Pancreas (tissue), 10 donors: ENCODE measurements around the gene CD3D. TPM values are rescaled to one million over a fixed set of nuclear protein-coding genes. Genes with fewer than 3 reads are reported as not detected.

ENCODE experiments used
- ATAC-seq, 4 donors: fragments of 200-7000 bp; cut with Tn5 transposase; one replicate each; pipeline versions ENCODE4 v1.8.0 to v1.9.1; 2020; ENCODE audit warnings: mild to moderate bottlenecking in 4 of 4, moderate library complexity in 4 of 4
- DNase-seq, 6 donors: peaks; one replicate each; pipeline ENCODE4 v3.0.0-alpha.2; 2020
- FAIRE-seq: peaks from 2 replicates; lab custom pipeline; 2012; peaks lifted over from hg19 to GRCh38; lab: Jason Lieb, UNC
- H3K27ac ChIP-seq, 4 donors: fragments of 200-600 bp; sonication (generic); 1 replicate in 3 of 4; 2 replicates in 1 of 4; pipeline versions ENCODE4 v1.5.0 to v1.8.0; 2020
- H3K27me3 ChIP-seq, 4 donors: fragments of 200-600 bp; one replicate each; pipeline ENCODE4 v1.8.0; 2021
- H3K36me3 ChIP-seq, 3 donors: fragments of 200-600 bp; sonication (generic) in 1 of 3; one replicate each; pipeline versions ENCODE4 v1.5.0 to v1.8.0; 2020 to 2021
- H3K4me1 ChIP-seq, 3 donors: fragments of 200-600 bp; one replicate each; pipeline ENCODE4 v1.8.0; 2021
- H3K4me3 ChIP-seq, 4 donors: fragments of 200-600 bp; sonication (generic) in 2 of 4; one replicate each; pipeline versions ENCODE4 v1.5.0 to v1.8.0; 2020 to 2021
- H3K9me3 ChIP-seq, 4 donors: fragments of 200-600 bp; one replicate each; pipeline ENCODE4 v1.8.0; 2021
- CTCF ChIP-seq, 4 donors: fragments of 200-600 bp; sonication (generic) in 3 of 4; IDR thresholded peaks; one replicate each; pipeline versions ENCODE4 v1.5.0 to v1.8.0; 2021; ENCODE audit warnings: antibody characterized with exemption in 4 of 4
- WGBS, 2 donors: extraction: QIAGEN DNeasy Blood & Tissue Kit; methylation state at CpG; one replicate each; pipeline ENCODE4 v1.1.7; 2013; 5-methylcytosine and 5-hydroxymethylcytosine counted together
- intact Hi-C, 3 donors: fragments of 100-400 bp; cut with DNase I; formaldehyde crosslinking; loops; one replicate each; pipeline versions ENCODE4 v1.11.1 to v1.14.2; 2022
- polyA plus RNA-seq, 2 donors: library from polyadenylated mRNA; stranded (reverse); fragments of 200-250 nt; gene quantifications; one replicate each; pipeline ENCODE4 v1.2.3, GENCODE V29; 2013
- total RNA-seq, 6 donors: library from RNA; stranded (reverse); fragmentation: NEBNext Ultra II Directional in 4 of 6; extraction: Animal tissue kit (Norgen Biotek cat#: 25700) in 4 of 6; gene quantifications; one replicate each; pipeline versions ENCODE4 v1.2.1 to v1.2.4, GENCODE V29; 2021 to 2023
- donor health status: healthy with polysubstance abuse.
- donor health status: DM: no; HTN: no; CAD: no; lungs with moderate emphysema.
- donor health status: DM: no; HTN: no; CAD: no.
- donor health status: control.
- donor health status: control.
- donor health status: Bipolar disorder and iron deficiency.
- donor health status: DM: yes; HTN: yes; CAD: no.
- donor health status: DM: no; HTN: no; CAD: no.
- donor health status: DM: no; HTN: no; CAD: no.
- donor health status: DM: yes; HTN: yes; CAD: no.

Gene CD3D
- total and polyA plus RNA-seq, 8 donors = 0.14 to 2.4 (median 0.74) TPM

GRCh38 chr11:118366287-118366686 is 23.8 kb upstream of the CD3D start:
- intact Hi-C loops = loop anchor here in 1 of 3 donors (10.0 kb wide), 1 partner anchor 171 kb away; no protein-coding TSS in a partner anchor
- DNase-seq = peak in 2 of 6 donors; percentile 27 to 36
- WGBS, 2 donors = 21 to 30% methylated on average over 1 of the region's 1 CpG
- H3K4me3 ChIP-seq = no peak overlapping the region
- H3K27ac ChIP-seq = no peak overlapping the region
- peak; percentile 37 to 94 (median 71) for ATAC-seq
- peaks cover 0 to 17% (median 3%) of the 10 kb centered on the region in 3 donors for H3K4me1 ChIP-seq
- no peaks in the 10 kb centered on the region for H3K9me3 ChIP-seq
- no peaks in the 10 kb centered on the region for H3K27me3 ChIP-seq
- no peak for FAIRE-seq
- no peak for TF ChIP-seq CTCF (IDR thresholded peaks at IDR 0.05)
- H3K36me3 ChIP-seq = peaks cover 0 to 40% (median 11%) of the 10 kb centered on the region in 3 donors

DNA sequence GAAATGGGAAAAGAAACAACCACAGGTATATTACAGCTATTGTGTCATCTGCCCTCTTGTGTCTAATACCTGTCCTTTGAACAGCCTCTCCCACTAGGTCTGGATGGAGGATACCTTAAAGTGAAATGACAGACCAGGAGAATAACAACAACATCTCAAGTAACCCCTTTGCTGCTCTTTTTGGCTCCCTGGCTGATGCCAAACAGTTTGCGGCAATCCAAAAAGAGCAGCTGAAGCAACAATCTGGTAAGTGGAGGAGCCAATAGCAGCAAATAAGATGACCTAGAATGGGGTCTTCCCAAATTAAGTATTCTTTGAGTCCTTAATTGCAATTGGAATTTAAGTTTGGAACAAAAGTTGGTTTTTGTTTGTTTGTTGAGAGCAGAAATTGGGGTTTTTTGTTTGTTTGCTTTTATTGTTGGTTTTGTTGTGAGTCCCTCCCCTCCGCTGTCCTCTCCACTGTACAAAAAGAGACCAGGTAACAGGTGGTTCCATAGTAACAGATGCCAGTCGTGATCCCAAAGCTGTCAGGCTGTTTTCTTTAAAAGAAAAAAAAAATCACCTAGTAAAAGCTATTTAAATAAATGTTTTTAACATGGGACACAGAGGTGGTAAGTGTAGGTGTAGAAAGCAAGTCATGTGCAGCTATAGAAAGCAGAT is 22.6 kb upstream of the CD3D start:
- no peak for FAIRE-seq
- no peak for DNase-seq
- Histone ChIP-seq H3K27me3 (no peaks in the 10 kb centered on the region), H3K9me3 (no peaks in the 10 kb centered on the region), H3K36me3 (peaks cover 0 to 28% (median 5%) of the 10 kb centered on the region in 3 donors), H3K4me1 (peaks cover 0 to 17% (median 3%) of the 10 kb centered on the region in 3 donors), H3K4me3 (no peak overlapping the region), H3K27ac (no peak overlapping the region)
- intact Hi-C loops = loop anchor here in 1 of 3 donors (10.0 kb wide), 1 partner anchor 170 kb away; no protein-coding TSS in a partner anchor
- TF ChIP-seq CTCF (IDR thresholded peaks at IDR 0.05) = no peak
- ATAC-seq = no peak
- 71 to 77% methylated on average over 3 of the region's 3 CpGs for WGBS, 2 donors

GRCh38 chr11:118359295-118359958 is 16.9 kb upstream of the CD3D start, which contains the start of gene UBE4A:
TSS of gene UBE4A (plus strand) at chr11:118359600. CDS start at chr11:118365081, 5,481 bp downstream.
- Histone ChIP-seq H3K4me1 (peaks cover 0 to 3% (median 0%) of the 10 kb centered on the region in 3 donors), H3K27me3 (no peaks in the 10 kb centered on the region), H3K27ac (peak within 1 kb of the TSS in 3 of 4 donors; percentile 23 to 37 (median 30)), H3K9me3 (no peaks in the 10 kb centered on the region), H3K36me3 (no peaks in the 10 kb centered on the region), H3K4me3 (peak within 1 kb of the TSS; percentile 52 to 82 (median 76))
- intact Hi-C loops = no loop called here
- no peak for FAIRE-seq
- peak; percentile 94 to 99 (median 96) for DNase-seq
- no peak for TF ChIP-seq CTCF (IDR thresholded peaks at IDR 0.05)
- peak; percentile 98 to 99 (median 98) for ATAC-seq
- 1% methylated on average over 33 of the region's 33 CpGs for WGBS, 2 donors

GRCh38 chr11:118358071-118358470 is 15.6 kb upstream of the CD3D start:
- FAIRE-seq (no peak), DNase-seq (no peak), ATAC-seq (no peak)
- intact Hi-C loops = no loop called here
- H3K9me3 ChIP-seq = no peaks in the 10 kb centered on the region
- H3K27me3 ChIP-seq = no peaks in the 10 kb centered on the region
- TF ChIP-seq CTCF (IDR thresholded peaks at IDR 0.05) = no peak
- 53 to 66% methylated on average over 3 of the region's 3 CpGs for WGBS, 2 donors
- peaks cover 0 to 3% (median 0%) of the 10 kb centered on the region in 3 donors for H3K4me1 ChIP-seq
- no peak overlapping the region for H3K4me3 ChIP-seq
- H3K36me3 ChIP-seq = no peaks in the 10 kb centered on the region
- no peak overlapping the region for H3K27ac ChIP-seq
